HL-60 (cell line): Measurements from ENCODE around the gene GUCY1A1.

Source experiments
- DNase-seq, 2 experiments: peaks; one replicate each; pipeline ENCODE4 v3.0.0-alpha.2; 2010 to 2020; ENCODE audit warnings: low read depth in 1 of 2, low spot score in 1 of 2
- H3K27ac ChIP-seq: fragments of 250-450 bp; sonication (Bioruptor Pico); replicated peaks from 2 replicates; pipeline ENCODE4 v1.5.1; 2020; ENCODE audit warnings: mild to moderate bottlenecking, moderate library complexity
- H3K27me3 ChIP-seq: fragments of 250-450 bp; sonication (Bioruptor Pico); 2 replicates; pipeline ENCODE4 v1.5.1; 2021; ENCODE audit warnings: mild to moderate bottlenecking, moderate library complexity; ENCODE audit not compliant: insufficient read depth, poor library complexity, severe bottlenecking
- H3K4me3 ChIP-seq: replicated peaks from 2 replicates; pipeline ENCODE4 v1.5.1; 2011; ENCODE audit warnings: mild to moderate bottlenecking, control low read depth, low read length; ENCODE audit not compliant: insufficient read depth
- GABPA ChIP-seq: IDR thresholded peaks from 2 replicates; pipeline ENCODE4 v1.6.1; 2012; ENCODE audit warnings: low read depth
- POLR2AphosphoS5 ChIP-seq: IDR thresholded peaks from 2 replicates; pipeline ENCODE4 v1.6.1; 2012; ENCODE audit warnings: low read depth
- SPI1 ChIP-seq: IDR thresholded peaks from 2 replicates; pipeline ENCODE4 v1.6.1; 2012; ENCODE audit warnings: low read depth, mild to moderate bottlenecking, borderline replicate concordance
- TF ChIP-seq, protein P1 (sequence below): IDR thresholded peaks from one replicate; pipeline ENCODE4 v1.5.1; 2011; ENCODE audit warnings: low read length, control low read depth, inconsistent platforms; ENCODE audit not compliant: insufficient read depth
- TF ChIP-seq, protein P2 (sequence below): IDR thresholded peaks from 2 replicates; pipeline ENCODE4 v1.6.1; 2012; ENCODE audit warnings: low read depth; ENCODE audit not compliant: insufficient replicate concordance

GUCY1A1 gene

DNA sequence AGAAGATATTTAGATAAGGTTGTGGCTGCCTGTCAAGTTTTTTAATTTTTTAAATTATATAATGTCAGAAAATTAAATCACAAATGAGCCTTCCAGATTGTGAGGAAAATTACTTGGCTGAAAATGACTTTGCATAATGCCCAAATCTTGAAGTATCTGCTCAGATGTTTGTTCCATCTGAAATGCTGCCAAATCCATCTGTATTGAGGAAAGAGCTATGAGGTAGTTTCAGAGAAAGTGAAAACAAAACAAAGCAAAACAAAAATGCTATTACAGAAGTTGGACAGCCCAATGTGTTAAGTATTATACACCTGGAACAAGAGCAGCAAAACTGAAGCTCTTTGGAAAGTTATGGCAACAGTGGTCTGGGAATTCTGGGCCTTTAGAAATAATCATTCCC lies 68.8 kb downstream of the GUCY1A1 start:
- TF ChIP-seq GABPA: no peak
- TF ChIP-seq, protein P1, sequence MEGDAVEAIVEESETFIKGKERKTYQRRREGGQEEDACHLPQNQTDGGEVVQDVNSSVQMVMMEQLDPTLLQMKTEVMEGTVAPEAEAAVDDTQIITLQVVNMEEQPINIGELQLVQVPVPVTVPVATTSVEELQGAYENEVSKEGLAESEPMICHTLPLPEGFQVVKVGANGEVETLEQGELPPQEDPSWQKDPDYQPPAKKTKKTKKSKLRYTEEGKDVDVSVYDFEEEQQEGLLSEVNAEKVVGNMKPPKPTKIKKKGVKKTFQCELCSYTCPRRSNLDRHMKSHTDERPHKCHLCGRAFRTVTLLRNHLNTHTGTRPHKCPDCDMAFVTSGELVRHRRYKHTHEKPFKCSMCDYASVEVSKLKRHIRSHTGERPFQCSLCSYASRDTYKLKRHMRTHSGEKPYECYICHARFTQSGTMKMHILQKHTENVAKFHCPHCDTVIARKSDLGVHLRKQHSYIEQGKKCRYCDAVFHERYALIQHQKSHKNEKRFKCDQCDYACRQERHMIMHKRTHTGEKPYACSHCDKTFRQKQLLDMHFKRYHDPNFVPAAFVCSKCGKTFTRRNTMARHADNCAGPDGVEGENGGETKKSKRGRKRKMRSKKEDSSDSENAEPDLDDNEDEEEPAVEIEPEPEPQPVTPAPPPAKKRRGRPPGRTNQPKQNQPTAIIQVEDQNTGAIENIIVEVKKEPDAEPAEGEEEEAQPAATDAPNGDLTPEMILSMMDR: no peak
- TF ChIP-seq SPI1: no peak
- TF ChIP-seq, protein P2, sequence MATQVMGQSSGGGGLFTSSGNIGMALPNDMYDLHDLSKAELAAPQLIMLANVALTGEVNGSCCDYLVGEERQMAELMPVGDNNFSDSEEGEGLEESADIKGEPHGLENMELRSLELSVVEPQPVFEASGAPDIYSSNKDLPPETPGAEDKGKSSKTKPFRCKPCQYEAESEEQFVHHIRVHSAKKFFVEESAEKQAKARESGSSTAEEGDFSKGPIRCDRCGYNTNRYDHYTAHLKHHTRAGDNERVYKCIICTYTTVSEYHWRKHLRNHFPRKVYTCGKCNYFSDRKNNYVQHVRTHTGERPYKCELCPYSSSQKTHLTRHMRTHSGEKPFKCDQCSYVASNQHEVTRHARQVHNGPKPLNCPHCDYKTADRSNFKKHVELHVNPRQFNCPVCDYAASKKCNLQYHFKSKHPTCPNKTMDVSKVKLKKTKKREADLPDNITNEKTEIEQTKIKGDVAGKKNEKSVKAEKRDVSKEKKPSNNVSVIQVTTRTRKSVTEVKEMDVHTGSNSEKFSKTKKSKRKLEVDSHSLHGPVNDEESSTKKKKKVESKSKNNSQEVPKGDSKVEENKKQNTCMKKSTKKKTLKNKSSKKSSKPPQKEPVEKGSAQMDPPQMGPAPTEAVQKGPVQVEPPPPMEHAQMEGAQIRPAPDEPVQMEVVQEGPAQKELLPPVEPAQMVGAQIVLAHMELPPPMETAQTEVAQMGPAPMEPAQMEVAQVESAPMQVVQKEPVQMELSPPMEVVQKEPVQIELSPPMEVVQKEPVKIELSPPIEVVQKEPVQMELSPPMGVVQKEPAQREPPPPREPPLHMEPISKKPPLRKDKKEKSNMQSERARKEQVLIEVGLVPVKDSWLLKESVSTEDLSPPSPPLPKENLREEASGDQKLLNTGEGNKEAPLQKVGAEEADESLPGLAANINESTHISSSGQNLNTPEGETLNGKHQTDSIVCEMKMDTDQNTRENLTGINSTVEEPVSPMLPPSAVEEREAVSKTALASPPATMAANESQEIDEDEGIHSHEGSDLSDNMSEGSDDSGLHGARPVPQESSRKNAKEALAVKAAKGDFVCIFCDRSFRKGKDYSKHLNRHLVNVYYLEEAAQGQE: no peak
- no peak for TF ChIP-seq POLR2AphosphoS5
- Histone ChIP-seq H3K27me3 (no peaks in the 10 kb centered on the region), H3K27ac (no peak overlapping the region), H3K4me3 (no peak overlapping the region)
- DNase-seq: no peak

DNA sequence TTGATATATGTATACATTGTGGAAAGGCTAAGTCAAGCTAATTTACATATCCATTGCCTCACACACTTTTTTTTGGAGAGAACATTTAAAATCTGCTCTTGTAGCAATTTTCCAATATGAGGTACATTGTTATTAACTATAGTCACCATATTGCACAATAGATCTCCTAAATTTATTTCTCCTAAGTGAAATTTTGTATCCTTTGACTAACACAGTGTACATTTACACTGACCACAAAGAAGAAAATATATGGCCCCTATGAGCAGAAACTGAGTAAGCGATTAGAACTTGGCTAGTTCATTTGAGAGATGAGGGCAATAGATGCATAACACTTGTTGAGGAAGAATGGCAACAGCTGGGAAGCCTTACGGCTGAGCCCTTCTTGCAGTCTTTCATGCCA lies 71.9 kb downstream of the GUCY1A1 start:
- H3K4me3 ChIP-seq: no peak overlapping the region
- TF ChIP-seq, protein P1: no peak
- TF ChIP-seq, protein P2: no peak
- TF ChIP-seq GABPA (no peak), SPI1 (no peak), POLR2AphosphoS5 (no peak)
- DNase-seq: no peak
- H3K27ac ChIP-seq: no peak overlapping the region
- H3K27me3 ChIP-seq: no peaks in the 10 kb centered on the region

DNA sequence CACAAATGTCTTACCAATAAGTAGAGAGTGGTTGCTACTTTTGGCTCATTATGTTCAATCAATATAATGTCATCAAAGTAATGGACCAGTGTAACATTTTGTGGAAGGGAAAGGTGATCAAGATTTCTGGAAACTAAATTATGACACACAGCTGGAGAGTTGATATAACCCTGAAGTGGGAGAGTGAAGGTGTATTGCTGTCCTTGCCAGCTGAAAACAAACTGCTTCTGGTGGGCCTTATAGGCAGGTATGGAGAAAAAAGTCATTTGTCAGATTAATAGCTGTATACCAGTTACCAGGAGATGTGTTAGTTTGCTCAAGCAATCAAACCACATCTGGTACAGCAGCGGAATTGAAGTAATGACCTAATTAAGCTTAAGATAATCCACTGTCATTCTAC lies 74.9 kb downstream of the GUCY1A1 start:
- no peak overlapping the region for H3K27ac ChIP-seq
- H3K27me3 ChIP-seq: no peaks in the 10 kb centered on the region
- no peak for TF ChIP-seq POLR2AphosphoS5
- TF ChIP-seq SPI1: no peak
- TF ChIP-seq GABPA: no peak
- TF ChIP-seq, protein P2: no peak
- TF ChIP-seq, protein P1: no peak
- no peak overlapping the region for H3K4me3 ChIP-seq
- DNase-seq: no peak
